ENCODE data around the gene GPR156.

The GPR156 gene

DNA sequence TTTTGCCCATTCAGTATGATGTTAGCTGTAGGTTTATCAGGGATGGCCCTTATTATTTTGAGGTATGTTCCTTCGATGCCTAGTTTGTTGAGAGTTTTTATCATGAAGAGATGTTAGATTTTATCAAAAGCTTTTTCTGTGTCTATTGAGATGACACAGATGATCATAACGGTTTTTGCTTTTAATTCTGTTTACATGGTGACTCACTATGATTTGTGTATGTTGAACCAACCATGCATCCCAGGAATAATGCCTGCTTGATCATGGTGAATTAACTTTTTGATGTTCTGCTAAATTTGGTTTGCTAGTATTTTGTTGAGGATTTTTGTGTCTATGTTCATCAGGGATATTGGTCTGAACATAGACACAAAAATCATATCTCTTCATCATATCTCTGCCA, 8.3 kb downstream of the GPR156 start:
- Histone ChIP-seq H2BK5ac (ENCODE audit: low read depth, low read length, poor library complexity, severe bottlenecking) (no peak overlapping the region), H2BK15ac (ENCODE audit: low read depth, poor library complexity, severe bottlenecking) (no peak overlapping the region), H3K4me2 (ENCODE audit: low read length, poor library complexity, severe bottlenecking) (no peak overlapping the region), H3K36me3 (ENCODE audit: control insufficient read depth in 1 of 2, insufficient read depth in 2 of 2, low read depth in 1 of 2, low read length in 2 of 2) (no peaks in the 10 kb centered on the region), H3K23ac (ENCODE audit: low read length in 2 of 2) (no peak overlapping the region), H3K27me3 (ENCODE audit: control insufficient read depth in 1 of 2, insufficient read depth in 1 of 2, low read length in 2 of 2) (no peaks in the 10 kb centered on the region), H3K4me3 (ENCODE audit: insufficient read depth in 1 of 2, low read depth in 1 of 2, low read length in 2 of 2) (no peak overlapping the region), H3K27ac (ENCODE audit: low read length, poor library complexity, severe bottlenecking) (no peak overlapping the region), H2AK5ac (ENCODE audit: low read length, severe bottlenecking) (no peak overlapping the region), H3K79me1 (replicated peaks; ENCODE audit: low read length, poor library complexity, severe bottlenecking) (no peaks in the 10 kb centered on the region), H3K18ac (ENCODE audit: low read depth in 1 of 2, low read length in 2 of 2) (no peak overlapping the region), H2BK12ac (ENCODE audit: low read length in 2 of 2) (no peak overlapping the region), H3K9me3 (ENCODE audit: control insufficient read depth, low read length) (no peaks in the 10 kb centered on the region), H4K91ac (ENCODE audit: low read length) (no peak overlapping the region), H3K9ac (ENCODE audit: low read length) (no peak overlapping the region), H3K4ac (ENCODE audit: low read depth in 1 of 2, low read length in 2 of 2) (no peak overlapping the region), H2AFZ (ENCODE audit: low read depth, low read length) (no peak overlapping the region), H2BK120ac (ENCODE audit: low read depth, low read length) (no peak overlapping the region), H3K14ac (ENCODE audit: low read length in 2 of 2) (no peak overlapping the region), H4K8ac (ENCODE audit: low read length) (no peak overlapping the region), H3K4me1 (ENCODE audit: control insufficient read depth, insufficient read depth, low read depth, low read length) (no peaks in the 10 kb centered on the region)
- 69% methylated on average over 2 of the region's 2 CpGs for WGBS
- DNase-seq: no peak

DNA sequence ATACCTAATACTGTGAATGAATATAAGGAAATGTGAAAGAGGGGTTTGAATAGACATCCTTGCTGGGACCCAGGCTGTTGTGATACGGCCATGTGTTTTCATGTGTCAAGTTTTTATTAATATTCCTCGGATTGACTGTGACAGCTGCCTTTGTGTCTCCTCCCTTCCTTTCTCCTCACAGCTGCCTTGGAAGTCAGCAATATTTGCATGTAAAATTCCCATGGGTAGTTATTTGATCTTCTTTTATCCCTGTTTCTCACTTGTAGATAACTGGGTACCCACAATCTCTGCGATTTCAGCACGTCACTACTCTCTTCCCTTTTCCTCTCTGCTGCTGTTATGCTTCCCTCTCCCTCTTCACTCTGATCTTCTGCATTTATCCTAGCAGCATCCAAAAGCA, 9.4 kb downstream of the GPR156 start:
- no peaks in the 10 kb centered on the region for H3K36me3 ChIP-seq (ENCODE audit: control insufficient read depth in 1 of 2, insufficient read depth in 2 of 2, low read depth in 1 of 2, low read length in 2 of 2)
- no peak overlapping the region for H4K8ac ChIP-seq (ENCODE audit: low read length)
- no peak overlapping the region for H3K4me3 ChIP-seq (ENCODE audit: insufficient read depth in 1 of 2, low read depth in 1 of 2, low read length in 2 of 2)
- H3K4ac ChIP-seq (ENCODE audit: low read depth in 1 of 2, low read length in 2 of 2): no peak overlapping the region
- H2AFZ ChIP-seq (ENCODE audit: low read depth, low read length): no peak overlapping the region
- no peaks in the 10 kb centered on the region for H3K27me3 ChIP-seq (ENCODE audit: control insufficient read depth in 1 of 2, insufficient read depth in 1 of 2, low read length in 2 of 2)
- H3K9me3 ChIP-seq (ENCODE audit: control insufficient read depth, low read length): no peaks in the 10 kb centered on the region
- H2BK12ac ChIP-seq (ENCODE audit: low read length in 2 of 2): no peak overlapping the region
- H2BK5ac ChIP-seq (ENCODE audit: low read depth, low read length, poor library complexity, severe bottlenecking): no peak overlapping the region
- no peak overlapping the region for H3K4me2 ChIP-seq (ENCODE audit: low read length, poor library complexity, severe bottlenecking)
- no peak overlapping the region for H3K9ac ChIP-seq (ENCODE audit: low read length)
- H3K27ac ChIP-seq (ENCODE audit: low read length, poor library complexity, severe bottlenecking): no peak overlapping the region
- H3K18ac ChIP-seq (ENCODE audit: low read depth in 1 of 2, low read length in 2 of 2): no peak overlapping the region
- no peak overlapping the region for H3K14ac ChIP-seq (ENCODE audit: low read length in 2 of 2)
- no peaks in the 10 kb centered on the region for H3K4me1 ChIP-seq (ENCODE audit: control insufficient read depth, insufficient read depth, low read depth, low read length)
- 83% methylated on average over 3 of the region's 4 CpGs for WGBS
- no peak overlapping the region for H2BK15ac ChIP-seq (ENCODE audit: low read depth, poor library complexity, severe bottlenecking)
- no peak overlapping the region for H2BK120ac ChIP-seq (ENCODE audit: low read depth, low read length)
- no peak overlapping the region for H2AK5ac ChIP-seq (ENCODE audit: low read length, severe bottlenecking)
- H3K23ac ChIP-seq (ENCODE audit: low read length in 2 of 2): no peak overlapping the region
- no peak overlapping the region for H4K91ac ChIP-seq (ENCODE audit: low read length)
- no peaks in the 10 kb centered on the region for H3K79me1 ChIP-seq (replicated peaks; ENCODE audit: low read length, poor library complexity, severe bottlenecking)
- no peak for DNase-seq

DNA sequence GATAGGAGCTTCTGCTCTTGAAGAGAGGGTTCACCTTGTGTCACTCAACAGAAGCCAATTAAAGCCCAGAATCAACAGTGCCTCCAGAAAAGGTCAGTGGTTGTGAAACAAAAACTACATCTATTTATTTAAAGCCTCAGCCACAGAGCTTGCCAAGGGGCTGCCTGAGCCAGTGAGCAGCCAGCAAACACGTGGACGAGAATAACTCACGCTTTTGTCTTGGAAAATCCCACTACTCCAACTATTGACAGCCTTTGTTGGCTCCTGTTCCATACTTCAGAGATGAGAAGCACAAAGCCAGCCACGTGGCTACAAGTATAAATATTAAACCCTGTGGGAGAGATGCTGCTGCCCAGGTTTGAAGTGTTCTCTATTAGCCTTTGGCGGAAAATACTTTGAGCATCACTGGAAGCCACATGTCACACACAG, 10.3 kb downstream of the GPR156 start:
- no peak overlapping the region for H2BK12ac ChIP-seq (ENCODE audit: low read length in 2 of 2)
- H3K27ac ChIP-seq (ENCODE audit: low read length, poor library complexity, severe bottlenecking): no peak overlapping the region
- no peak overlapping the region for H3K14ac ChIP-seq (ENCODE audit: low read length in 2 of 2)
- DNase-seq: no peak
- no peak overlapping the region for H3K4me3 ChIP-seq (ENCODE audit: insufficient read depth in 1 of 2, low read depth in 1 of 2, low read length in 2 of 2)
- no peak overlapping the region for H4K91ac ChIP-seq (ENCODE audit: low read length)
- no peak overlapping the region for H4K8ac ChIP-seq (ENCODE audit: low read length)
- no peaks in the 10 kb centered on the region for H3K9me3 ChIP-seq (ENCODE audit: control insufficient read depth, low read length)
- no peak overlapping the region for H2AK5ac ChIP-seq (ENCODE audit: low read length, severe bottlenecking)
- no peak overlapping the region for H2BK5ac ChIP-seq (ENCODE audit: low read depth, low read length, poor library complexity, severe bottlenecking)
- H3K9ac ChIP-seq (ENCODE audit: low read length): no peak overlapping the region
- H3K4me2 ChIP-seq (ENCODE audit: low read length, poor library complexity, severe bottlenecking): no peak overlapping the region
- no peaks in the 10 kb centered on the region for H3K79me1 ChIP-seq (replicated peaks; ENCODE audit: low read length, poor library complexity, severe bottlenecking)
- no peak overlapping the region for H3K4ac ChIP-seq (ENCODE audit: low read depth in 1 of 2, low read length in 2 of 2)
- no peak overlapping the region for H2BK15ac ChIP-seq (ENCODE audit: low read depth, poor library complexity, severe bottlenecking)
- WGBS: 88% methylated on average over 5 of the region's 5 CpGs
- no peaks in the 10 kb centered on the region for H3K4me1 ChIP-seq (ENCODE audit: control insufficient read depth, insufficient read depth, low read depth, low read length)
- no peaks in the 10 kb centered on the region for H3K27me3 ChIP-seq (ENCODE audit: control insufficient read depth in 1 of 2, insufficient read depth in 1 of 2, low read length in 2 of 2)
- no peaks in the 10 kb centered on the region for H3K36me3 ChIP-seq (ENCODE audit: control insufficient read depth in 1 of 2, insufficient read depth in 2 of 2, low read depth in 1 of 2, low read length in 2 of 2)
- H2BK120ac ChIP-seq (ENCODE audit: low read depth, low read length): no peak overlapping the region
- H3K23ac ChIP-seq (ENCODE audit: low read length in 2 of 2): no peak overlapping the region
- no peak overlapping the region for H2AFZ ChIP-seq (ENCODE audit: low read depth, low read length)
- no peak overlapping the region for H3K18ac ChIP-seq (ENCODE audit: low read depth in 1 of 2, low read length in 2 of 2)

DNA sequence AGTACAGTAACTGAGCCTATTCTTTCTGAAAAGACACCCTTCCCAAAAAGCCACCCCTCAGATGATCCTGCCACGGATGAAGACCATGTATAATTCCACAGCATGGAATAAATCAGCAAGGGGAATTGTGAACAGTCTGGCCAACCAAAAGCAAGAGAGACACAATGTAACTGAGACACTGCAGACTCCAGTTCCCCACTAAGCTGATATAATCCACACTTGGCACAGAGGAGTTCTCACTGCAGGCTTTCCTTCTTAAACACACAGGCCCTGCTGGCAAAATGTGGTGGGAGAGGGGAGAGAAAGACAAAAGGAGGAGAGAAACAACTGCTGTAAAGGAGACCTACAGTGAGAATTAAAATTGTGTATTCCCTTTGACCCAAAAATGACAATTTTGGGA, 12.7 kb downstream of the GPR156 start:
- no peak overlapping the region for H4K91ac ChIP-seq (ENCODE audit: low read length)
- no peak overlapping the region for H4K8ac ChIP-seq (ENCODE audit: low read length)
- H3K4me3 ChIP-seq (ENCODE audit: insufficient read depth in 1 of 2, low read depth in 1 of 2, low read length in 2 of 2): no peak overlapping the region
- no peak for DNase-seq
- H3K4me1 ChIP-seq (ENCODE audit: control insufficient read depth, insufficient read depth, low read depth, low read length): no peaks in the 10 kb centered on the region
- no peak overlapping the region for H3K23ac ChIP-seq (ENCODE audit: low read length in 2 of 2)
- H2BK12ac ChIP-seq (ENCODE audit: low read length in 2 of 2): no peak overlapping the region
- H3K14ac ChIP-seq (ENCODE audit: low read length in 2 of 2): no peak overlapping the region
- no peak overlapping the region for H3K27ac ChIP-seq (ENCODE audit: low read length, poor library complexity, severe bottlenecking)
- no peaks in the 10 kb centered on the region for H3K79me1 ChIP-seq (replicated peaks; ENCODE audit: low read length, poor library complexity, severe bottlenecking)
- H2BK15ac ChIP-seq (ENCODE audit: low read depth, poor library complexity, severe bottlenecking): no peak overlapping the region
- H3K18ac ChIP-seq (ENCODE audit: low read depth in 1 of 2, low read length in 2 of 2): no peak overlapping the region
- 76% methylated on average over 1 of the region's 1 CpG for WGBS
- no peaks in the 10 kb centered on the region for H3K27me3 ChIP-seq (ENCODE audit: control insufficient read depth in 1 of 2, insufficient read depth in 1 of 2, low read length in 2 of 2)
- H3K9me3 ChIP-seq (ENCODE audit: control insufficient read depth, low read length): no peaks in the 10 kb centered on the region
- no peak overlapping the region for H2AFZ ChIP-seq (ENCODE audit: low read depth, low read length)
- no peak overlapping the region for H3K4me2 ChIP-seq (ENCODE audit: low read length, poor library complexity, severe bottlenecking)
- no peak overlapping the region for H3K4ac ChIP-seq (ENCODE audit: low read depth in 1 of 2, low read length in 2 of 2)
- H2AK5ac ChIP-seq (ENCODE audit: low read length, severe bottlenecking): no peak overlapping the region
- H3K9ac ChIP-seq (ENCODE audit: low read length): no peak overlapping the region
- H3K36me3 ChIP-seq (ENCODE audit: control insufficient read depth in 1 of 2, insufficient read depth in 2 of 2, low read depth in 1 of 2, low read length in 2 of 2): no peaks in the 10 kb centered on the region
- no peak overlapping the region for H2BK120ac ChIP-seq (ENCODE audit: low read depth, low read length)
- H2BK5ac ChIP-seq (ENCODE audit: low read depth, low read length, poor library complexity, severe bottlenecking): no peak overlapping the region

All from mesenchymal stem cell (in vitro differentiated cells and primary cell).